H9 (cell line): ENCODE data around the gene BSG. TPM values are rescaled to one million over a fixed set of nuclear protein-coding genes. Genes with fewer than 3 reads are reported as not detected.
A peak's percentile ranks its signal among the peaks of the same experiment; 100 is the strongest.

ENCODE experiments used
- DNase-seq: peaks from one replicate; pipeline ENCODE4 v3.0.0-alpha.2; 2017
- H2AFZ ChIP-seq: one replicate; pipeline ENCODE4 v1.6.1; 2013; ENCODE audit warnings: mild to moderate bottlenecking, low read length, control low read depth, moderate library complexity
- H2AK5ac ChIP-seq: 2 replicates; pipeline ENCODE4 v1.6.1; 2013; ENCODE audit warnings: low read length, control low read depth, mixed read lengths; ENCODE audit not compliant: insufficient read length
- H2BK120ac ChIP-seq: one replicate; pipeline ENCODE4 v1.6.1; 2013; ENCODE audit warnings: low read depth, mild to moderate bottlenecking, low read length, control low read depth, inconsistent platforms; ENCODE audit not compliant: poor library complexity, severe bottlenecking
- H2BK12ac ChIP-seq: 2 replicates; pipeline ENCODE4 v1.6.1; 2013; ENCODE audit warnings: low read length, control low read depth, mixed read lengths, low read depth; ENCODE audit not compliant: insufficient read length
- H2BK15ac ChIP-seq: 2 replicates; pipeline ENCODE4 v1.6.1; 2013; ENCODE audit warnings: low read depth, low read length, control low read depth
- H2BK20ac ChIP-seq: one replicate; pipeline ENCODE4 v1.6.1; 2013; ENCODE audit warnings: low read depth, mild to moderate bottlenecking, low read length, control low read depth, inconsistent platforms; ENCODE audit not compliant: poor library complexity, severe bottlenecking
- H2BK5ac ChIP-seq: 2 replicates; pipeline ENCODE4 v1.6.1; 2013; ENCODE audit warnings: low read length, control low read depth, mixed read lengths; ENCODE audit not compliant: insufficient read length
- H3K14ac ChIP-seq: 2 replicates; pipeline ENCODE4 v1.6.1; 2013; ENCODE audit warnings: low read length, control low read depth; ENCODE audit not compliant: insufficient read depth
- H3K18ac ChIP-seq: 2 replicates; pipeline ENCODE4 v1.6.1; 2013; ENCODE audit warnings: low read depth, mild to moderate bottlenecking, mixed read lengths, low read length, control low read depth; ENCODE audit not compliant: insufficient read length
- H3K23ac ChIP-seq: 2 replicates; pipeline ENCODE4 v1.6.1; 2013; ENCODE audit warnings: low read length, control low read depth, mixed read lengths, low read depth; ENCODE audit not compliant: insufficient read length
- H3K23me2 ChIP-seq: 2 replicates; pipeline ENCODE4 v1.6.1; 2013; ENCODE audit warnings: low read depth, mild to moderate bottlenecking, mixed read lengths, low read length, control low read depth; ENCODE audit not compliant: insufficient read length, poor library complexity, severe bottlenecking
- H3K27ac ChIP-seq: 2 replicates; pipeline ENCODE4 v1.5.1; 2013; ENCODE audit warnings: low read length, control low read depth, mixed read lengths, low read depth; ENCODE audit not compliant: insufficient read length
- H3K27me3 ChIP-seq: 2 replicates; pipeline ENCODE4 v1.6.1; 2013; ENCODE audit warnings: low read length, control low read depth, inconsistent platforms; ENCODE audit not compliant: insufficient read depth
- H3K4ac ChIP-seq: 2 replicates; pipeline ENCODE4 v1.6.1; 2013; ENCODE audit warnings: low read depth, mild to moderate bottlenecking, control low read depth, inconsistent platforms, low read length, moderate library complexity
- H3K4me1 ChIP-seq: 2 replicates; pipeline ENCODE4 v1.6.1; 2013; ENCODE audit warnings: low read length, control low read depth, inconsistent platforms; ENCODE audit not compliant: insufficient read depth
- H3K4me2 ChIP-seq: 2 replicates; pipeline ENCODE4 v1.6.1; 2013; ENCODE audit warnings: low read length, control low read depth, mixed read lengths; ENCODE audit not compliant: insufficient read length, insufficient read depth
- H3K56ac ChIP-seq: 2 replicates; pipeline ENCODE4 v1.6.1; 2013; ENCODE audit warnings: low read depth, mild to moderate bottlenecking, mixed read lengths, low read length, control low read depth; ENCODE audit not compliant: insufficient read length
- H3K79me1 ChIP-seq: 2 replicates; pipeline ENCODE4 v1.6.1; 2013; ENCODE audit warnings: low read depth, mild to moderate bottlenecking, moderate library complexity, low read length, control low read depth, inconsistent platforms; ENCODE audit not compliant: insufficient read depth, poor library complexity, severe bottlenecking
- H3K79me2 ChIP-seq: 2 replicates; pipeline ENCODE4 v1.6.1; 2013; ENCODE audit warnings: low read length, control low read depth, inconsistent platforms; ENCODE audit not compliant: insufficient read depth
- H3K9ac ChIP-seq: 2 replicates; pipeline ENCODE4 v1.6.1; 2013; ENCODE audit warnings: low read length, control low read depth, mixed read lengths; ENCODE audit not compliant: insufficient read length; ENCODE audit errors: extremely low read depth
- H3K9me3 ChIP-seq: one replicate; pipeline ENCODE4 v1.6.1; 2013; ENCODE audit warnings: low read depth, low read length, inconsistent platforms; ENCODE audit not compliant: control insufficient read depth
- H3T11ph ChIP-seq: one replicate; pipeline ENCODE4 v1.6.1; 2013; ENCODE audit warnings: mild to moderate bottlenecking, low read length, control low read depth, inconsistent platforms
- H4K20me1 ChIP-seq: one replicate; pipeline ENCODE4 v1.6.1; 2013; ENCODE audit not compliant: control insufficient read depth, insufficient read length, insufficient read depth
- H4K5ac ChIP-seq: 2 replicates; pipeline ENCODE4 v1.6.1; 2013; ENCODE audit warnings: low read depth, mild to moderate bottlenecking, mixed read lengths, low read length, control low read depth; ENCODE audit not compliant: insufficient read length
- H4K8ac ChIP-seq: replicated peaks from 2 replicates; pipeline ENCODE4 v1.6.1; 2013; ENCODE audit warnings: low read length, control low read depth, mixed read lengths, low read depth; ENCODE audit not compliant: insufficient read length
- H4K91ac ChIP-seq: 2 replicates; pipeline ENCODE4 v1.6.1; 2013; ENCODE audit warnings: low read depth, mild to moderate bottlenecking, moderate library complexity, mixed read lengths, low read length, control low read depth; ENCODE audit not compliant: insufficient read length
- H3K27ac Mint-ChIP-seq, 3 experiments: 2 replicates in 2 of 3; 3 replicates in 1 of 3; pipeline ENCODE4 v1.8.0; 2020 to 2021; ENCODE audit warnings: mixed read lengths in 3 of 3, mild to moderate bottlenecking in 1 of 3, moderate library complexity in 1 of 3
- H3K27me3 Mint-ChIP-seq: 2 replicates; pipeline ENCODE4 v1.8.0; 2021; ENCODE audit warnings: low read depth, mild to moderate bottlenecking, moderate library complexity, mixed read lengths
- H3K36me3 Mint-ChIP-seq, 3 experiments: 2 replicates in 2 of 3; 3 replicates in 1 of 3; pipeline ENCODE4 v1.8.0; 2020 to 2021; ENCODE audit warnings: low read depth in 3 of 3, mixed read lengths in 3 of 3; ENCODE audit not compliant: insufficient read depth in 1 of 3
- H3K4me1 Mint-ChIP-seq, 2 experiments: 2 replicates each; pipeline ENCODE4 v1.8.0; 2020; ENCODE audit warnings: mixed read lengths in 2 of 2
- H3K4me3 Mint-ChIP-seq, 2 experiments: 2 replicates in 1 of 2; 3 replicates in 1 of 2; pipeline ENCODE4 v1.8.0; 2020 to 2021; ENCODE audit warnings: mild to moderate bottlenecking in 2 of 2, mixed read lengths in 2 of 2, moderate library complexity in 1 of 2
- H3K9me3 Mint-ChIP-seq, 2 experiments: 2 replicates in 1 of 2; 3 replicates in 1 of 2; pipeline ENCODE4 v1.8.0; 2020; ENCODE audit warnings: mild to moderate bottlenecking in 2 of 2, mixed read lengths in 2 of 2, moderate library complexity in 1 of 2
- CTCF ChIP-seq: fragments of 200-600 bp; sonication (generic); conservative IDR thresholded peaks from 3 replicates; pipeline ENCODE4 v1.8.0; 2021; ENCODE audit warnings: antibody characterized with exemption, mild to moderate bottlenecking
- WGBS: extraction: QIAGEN DNeasy Blood & Tissue Kit; methylation state at CpG from one replicate; pipeline ENCODE4 v1.1.7; 2013; ENCODE audit warnings: missing lambda C conversion rate, low lambda C conversion rate, mixed read lengths; ENCODE audit not compliant: insufficient read length; ENCODE audit errors: extremely low coverage; 5-methylcytosine and 5-hydroxymethylcytosine counted together
- total RNA-seq: library from RNA; stranded (reverse); gene quantifications from 2 replicates; pipeline ENCODE4 v1.2.1, GENCODE V29; 2021

Gene BSG
- total RNA-seq, 1 experiment from 2014 or later, result 715 TPM

GRCh38 chr19:542173-542866 is 30.1 kb upstream of the BSG start:
- H3K4me3 Mint-ChIP-seq, result no peak overlapping the region
- Histone ChIP-seq H2AFZ (no peak overlapping the region), H2AK5ac (no peak overlapping the region), H3K4me1 (no peaks in the 10 kb centered on the region), H2BK12ac (no peak overlapping the region), H4K20me1 (no peaks in the 10 kb centered on the region), H4K5ac (no peak overlapping the region), H3K9me3 (no peaks in the 10 kb centered on the region), H2BK15ac (no peak overlapping the region), H4K8ac (no peak overlapping the region), H3K14ac (no peak overlapping the region), H3K56ac (no peak overlapping the region), H3K4me2 (no peak overlapping the region), H3K4ac (no peak overlapping the region), H3K9ac (no peak overlapping the region), H3K79me1 (no peaks in the 10 kb centered on the region), H3K18ac (no peak overlapping the region), H3K23ac (no peak overlapping the region), H3K23me2 (no peaks in the 10 kb centered on the region), H2BK20ac (no peak overlapping the region), H3K27me3 (no peaks in the 10 kb centered on the region), H3K79me2 (no peaks in the 10 kb centered on the region), H2BK5ac (no peak overlapping the region), H2BK120ac (no peak overlapping the region), H3T11ph (no peak overlapping the region), H4K91ac (no peak overlapping the region), H3K27ac (no peak overlapping the region)
- H3K9me3 Mint-ChIP-seq, result no peaks in the 10 kb centered on the region
- 0 out of 7 replicates have a peak overlapping the region, but pooled peaks of 1 of the 3 experiments have one; percentile 63 for H3K27ac Mint-ChIP-seq
- TF ChIP-seq CTCF, result no peak
- H3K27me3 Mint-ChIP-seq, result peaks cover 11% of the 10 kb centered on the region
- H3K36me3 Mint-ChIP-seq, result peaks cover 10 to 27% (median 21%) of the 10 kb centered on the region in 3 experiments
- no CpG with 5 or more reads among the region's 34 CpGs for WGBS
- peak; percentile 24 for DNase-seq
- peaks cover 0 to 2% of the 10 kb centered on the region in 2 experiments; a peak in 2 of 4 replicates for H3K4me1 Mint-ChIP-seq
